Stimulated activated CD4-positive, alpha-beta T cell treated with anti-CD3 and anti-CD28 coated beads, Interleukin-4, amount 100 ng/mL, for 24 hours (primary cell): ENCODE measurements around the gene C22orf42.

Experiments used
- DNase-seq: peaks from one replicate; pipeline ENCODE4 v3.0.0-alpha.2; 2020

C22orf42 gene

DNA sequence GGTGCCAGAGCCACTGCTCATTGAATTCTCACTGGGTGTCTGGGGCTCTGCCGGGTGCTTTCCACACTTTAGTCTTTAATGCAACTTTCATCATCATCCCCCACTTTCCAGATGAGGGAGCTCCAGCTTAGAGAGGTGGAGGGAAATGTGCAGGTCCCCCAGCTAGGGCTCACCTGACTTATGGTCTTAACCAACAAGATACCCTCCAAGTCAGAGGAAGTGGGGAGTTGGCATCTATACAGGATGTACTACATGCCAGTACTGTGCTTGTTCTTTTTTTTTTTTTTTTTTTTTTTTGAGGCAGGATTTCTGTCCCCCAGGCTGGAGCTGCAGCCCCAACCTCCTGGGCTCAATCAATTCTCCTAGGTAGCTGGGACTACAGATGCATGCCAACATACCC, 26.3 kb downstream of the C22orf42 start:
- no peak for DNase-seq

DNA sequence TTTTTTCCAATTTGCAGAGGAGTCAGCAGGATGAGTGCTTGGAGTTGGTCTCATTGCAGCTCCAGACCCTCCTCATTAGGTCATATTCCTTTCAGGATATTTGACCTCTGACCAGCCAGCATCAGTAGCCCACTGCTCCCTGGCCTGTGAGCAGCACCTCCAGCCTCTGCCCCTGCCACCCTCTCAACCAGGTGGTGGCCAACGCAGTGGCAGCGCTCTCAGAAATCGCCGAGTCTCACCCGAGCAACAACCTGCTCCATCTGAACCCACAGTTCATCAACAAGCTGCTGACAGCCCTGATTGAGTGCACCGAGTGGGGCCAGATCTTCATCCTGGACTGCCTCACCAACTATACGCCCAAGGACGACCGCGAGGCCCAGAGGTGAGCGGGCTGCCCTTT, 27.0 kb downstream of the C22orf42 start:
- DNase-seq, result no peak

DNA sequence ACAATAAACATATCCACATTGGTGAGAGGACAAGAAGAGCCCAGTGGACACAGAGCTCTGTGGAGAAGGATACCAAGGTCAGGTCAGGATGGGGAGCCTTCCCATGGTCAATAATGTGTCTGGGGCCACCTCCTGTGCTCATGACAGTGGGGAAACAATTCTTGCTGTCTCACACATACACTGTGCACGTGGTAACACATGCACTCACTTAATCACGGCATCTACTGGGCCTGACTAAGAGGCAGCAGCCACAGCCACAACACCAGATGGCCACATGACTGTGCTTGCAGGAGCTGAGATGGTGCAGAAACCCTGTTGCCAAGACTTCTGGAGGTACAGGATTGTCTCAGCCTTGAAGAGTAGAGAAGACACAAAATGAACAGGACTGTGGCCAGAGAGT, 28.6 kb downstream of the C22orf42 start:
- DNase-seq, result no peak

- DNase-seq, result no peak
These were observed 31.2 kb downstream of the C22orf42 start for GRCh38 chr22:32127904-32128303.

DNA sequence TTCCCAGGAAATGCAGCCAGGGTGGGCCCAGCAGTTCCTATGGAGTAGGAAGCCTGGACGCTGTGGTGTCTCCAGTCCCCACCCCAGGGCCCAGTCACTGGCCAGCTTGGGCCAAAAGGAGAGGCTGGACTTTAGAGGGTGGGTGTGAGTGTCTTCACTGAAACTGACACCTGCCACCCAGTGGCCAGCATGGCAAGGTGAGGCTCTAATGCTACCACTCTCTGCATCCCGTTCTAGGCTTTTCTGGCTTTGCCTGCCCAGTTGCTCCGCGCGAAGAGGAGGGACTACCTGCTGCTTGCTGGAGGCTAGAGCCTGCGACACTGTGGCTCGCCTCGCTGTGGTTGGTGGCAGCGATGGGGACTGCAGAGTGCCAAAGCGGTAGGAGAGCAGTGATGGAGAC, 35.4 kb downstream of the C22orf42 start:
- DNase-seq, result no peak

DNA sequence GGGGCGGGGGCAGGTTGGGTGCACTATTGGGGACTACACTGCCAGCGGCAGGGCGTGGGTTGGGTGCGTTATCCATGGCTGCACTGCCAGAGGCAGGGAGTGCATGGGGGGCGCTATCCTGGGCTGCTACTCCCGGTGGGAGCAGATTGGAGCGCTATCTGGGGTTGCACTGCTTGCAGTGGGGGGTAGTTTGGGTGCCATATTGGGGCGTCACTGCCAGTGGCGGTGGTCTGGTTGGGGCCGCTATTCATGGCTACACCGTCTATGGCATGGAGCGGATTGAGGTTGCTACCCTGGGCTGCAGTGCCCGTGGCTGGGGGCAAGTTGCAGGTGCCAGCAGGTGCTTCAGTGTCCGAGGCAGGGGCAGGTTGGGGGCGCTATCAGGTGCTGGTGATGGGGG, 36.2 kb downstream of the C22orf42 start:
- no peak for DNase-seq

DNA sequence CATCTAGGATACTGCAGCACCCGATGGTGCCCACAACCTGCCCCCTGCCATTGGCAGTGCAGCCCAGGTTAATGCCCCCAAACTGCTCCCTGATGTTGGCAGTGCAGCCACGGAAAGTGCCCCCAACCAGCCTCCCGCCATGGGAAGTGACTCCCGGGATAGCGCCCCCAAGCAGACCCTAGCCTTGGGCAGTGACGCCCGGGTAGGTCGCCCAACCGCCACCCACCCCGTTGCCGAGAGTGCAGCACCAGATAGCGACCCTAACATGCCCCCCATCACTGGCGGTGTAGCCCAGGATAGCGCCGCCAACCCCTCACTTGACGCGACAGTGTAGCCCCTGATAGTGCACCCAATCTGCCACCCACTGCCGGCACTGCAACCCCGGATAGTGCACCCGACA, 38.5 kb downstream of the C22orf42 start:
- DNase-seq, result no peak

- no peak for DNase-seq
These were observed 39.4 kb downstream of the C22orf42 start for GRCh38 chr22:32119568-32120235.

GRCh38 chr22:32112380-32112779, 46.7 kb downstream of the C22orf42 start:
- DNase-seq, result no peak

GRCh38 chr22:32106930-32107329, 52.2 kb downstream of the C22orf42 start:
- DNase-seq, result no peak

GRCh38 chr22:32103658-32104315, 55.3 kb downstream of the C22orf42 start:
- no peak for DNase-seq

GRCh38 chr22:32100711-32101110, 58.4 kb downstream of the C22orf42 start:
- no peak for DNase-seq
